ENCODE measurements around the gene WIPF3. TPM values are rescaled to one million over a fixed set of nuclear protein-coding genes. Genes with fewer than 3 reads are reported as not detected.

WIPF3 gene
- total and polyA plus RNA-seq, 7 experiments from 2014 or later, result 0.08 TPM; not detected in 6

DNA sequence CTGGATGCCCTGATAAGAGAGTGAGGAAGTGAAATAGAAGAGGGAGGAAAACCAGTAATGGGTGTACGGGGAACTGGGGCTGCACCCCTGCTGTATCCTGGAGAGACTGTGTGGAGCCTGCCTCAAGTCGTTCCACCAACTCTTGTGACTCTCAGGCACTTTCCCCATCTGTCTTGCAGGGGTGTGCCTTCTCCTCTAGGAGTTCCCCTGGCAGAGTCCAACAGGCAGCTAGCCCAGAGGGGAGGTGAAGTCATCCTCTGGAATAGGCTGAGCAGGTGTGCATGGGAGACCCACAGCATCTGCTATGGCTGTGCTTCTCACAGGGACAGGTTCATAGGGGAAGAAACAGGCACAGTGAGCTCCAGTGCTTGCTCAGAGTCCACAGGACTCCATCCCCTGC lies 46.8 kb downstream of the WIPF3 start:
- DNase-seq (no peak), ATAC-seq (no peak)
- intact Hi-C loops (cut with micrococcal nuclease), result no loop called here
- Mint-ChIP-seq H3K4me1 (no peaks in the 10 kb centered on the region), H3K36me3 (no peaks in the 10 kb centered on the region), H3K4me3 (no peak overlapping the region), H3K9me3 (peaks cover 0 to 1% (median 0%) of the 10 kb centered on the region in 11 donors), H3K27me3 (peaks cover 0 to 14% (median 10%) of the 10 kb centered on the region in 5 donors), H3K27ac (no peak overlapping the region)
- no peak overlapping the region for H3K4me3 ChIP-seq (ENCODE audit: low read length)
- no peak overlapping the region for H3K27ac ChIP-seq (ENCODE audit: low read depth, low read length)
- no peaks in the 10 kb centered on the region for H3K9me3 ChIP-seq (ENCODE audit: control insufficient read depth in 2 of 3, low read length in 3 of 3)
- no peaks in the 10 kb centered on the region for H3K36me3 ChIP-seq (ENCODE audit: control insufficient read depth in 2 of 3, insufficient read depth in 3 of 3, low read length in 3 of 3)
- ChIA-PET POLR2A (no interaction called here), CTCF (no interaction called here)
- H3K27me3 ChIP-seq (ENCODE audit: control insufficient read depth in 2 of 2, insufficient read depth in 2 of 2, low read length in 2 of 2), result no peaks in the 10 kb centered on the region
- no peaks in the 10 kb centered on the region for H3K4me1 ChIP-seq (ENCODE audit: control insufficient read depth in 2 of 2, insufficient read depth in 2 of 2, low read length in 2 of 2)

DNA sequence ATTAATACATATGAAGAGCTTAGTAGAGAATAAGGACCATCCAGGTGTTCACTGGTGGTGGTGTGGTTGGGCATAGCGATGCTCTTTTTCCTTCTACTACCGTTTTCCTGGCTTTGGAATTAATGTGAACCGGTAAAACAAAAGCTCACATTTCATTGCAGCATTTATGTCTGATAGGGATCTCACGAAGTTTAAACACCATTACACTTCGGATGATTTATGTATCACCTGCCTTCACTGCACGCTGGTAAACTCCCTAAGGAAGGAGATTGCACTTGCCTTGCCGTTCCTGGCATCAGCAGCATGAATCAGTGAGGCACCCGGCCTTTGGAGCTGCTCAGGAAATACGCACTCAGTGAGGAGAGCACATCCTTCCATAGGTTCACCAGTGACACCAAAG lies 47.5 kb downstream of the WIPF3 start:
- Histone ChIP-seq H3K4me3 (ENCODE audit: low read length) (no peak overlapping the region), H3K36me3 (ENCODE audit: control insufficient read depth in 2 of 3, insufficient read depth in 3 of 3, low read length in 3 of 3) (no peaks in the 10 kb centered on the region), H3K27me3 (ENCODE audit: control insufficient read depth in 2 of 2, insufficient read depth in 2 of 2, low read length in 2 of 2) (no peaks in the 10 kb centered on the region), H3K9me3 (ENCODE audit: control insufficient read depth in 2 of 3, low read length in 3 of 3) (no peaks in the 10 kb centered on the region), H3K27ac (ENCODE audit: low read depth, low read length) (no peak overlapping the region), H3K4me1 (ENCODE audit: control insufficient read depth in 2 of 2, insufficient read depth in 2 of 2, low read length in 2 of 2) (no peaks in the 10 kb centered on the region)
- intact Hi-C loops (cut with micrococcal nuclease), result no loop called here
- ChIA-PET CTCF (interaction anchor here (0.6 kb wide), 1 partner anchor 235 kb away, joined by 3 read pairs; no protein-coding TSS in a partner anchor), POLR2A (no interaction called here)
- H3K27ac Mint-ChIP-seq, result no peak overlapping the region
- peaks cover 0 to 15% (median 10%) of the 10 kb centered on the region in 5 donors for H3K27me3 Mint-ChIP-seq
- DNase-seq (no peak), ATAC-seq (no peak)
- no peaks in the 10 kb centered on the region for H3K9me3 Mint-ChIP-seq
- no peaks in the 10 kb centered on the region for H3K36me3 Mint-ChIP-seq
- H3K4me3 Mint-ChIP-seq, result no peak overlapping the region
- H3K4me1 Mint-ChIP-seq, result no peaks in the 10 kb centered on the region

GRCh38 chr7:29854257-29854938 lies 48.1 kb downstream of the WIPF3 start:
- no peaks in the 10 kb centered on the region for H3K9me3 ChIP-seq (ENCODE audit: control insufficient read depth in 2 of 3, low read length in 3 of 3)
- H3K27ac ChIP-seq (ENCODE audit: low read depth, low read length), result no peak overlapping the region
- no peaks in the 10 kb centered on the region for H3K4me1 ChIP-seq (ENCODE audit: control insufficient read depth in 2 of 2, insufficient read depth in 2 of 2, low read length in 2 of 2)
- Mint-ChIP-seq H3K4me3 (no peak overlapping the region), H3K27me3 (peaks cover 0 to 18% (median 10%) of the 10 kb centered on the region in 5 donors), H3K27ac (no peak overlapping the region), H3K36me3 (no peaks in the 10 kb centered on the region), H3K4me1 (no peaks in the 10 kb centered on the region), H3K9me3 (no peaks in the 10 kb centered on the region)
- no peaks in the 10 kb centered on the region for H3K36me3 ChIP-seq (ENCODE audit: control insufficient read depth in 2 of 3, insufficient read depth in 3 of 3, low read length in 3 of 3)
- POLR2A ChIA-PET, result no interaction called here
- H3K27me3 ChIP-seq (ENCODE audit: control insufficient read depth in 2 of 2, insufficient read depth in 2 of 2, low read length in 2 of 2), result no peaks in the 10 kb centered on the region
- DNase-seq (no peak), ATAC-seq (no peak)
- CTCF ChIA-PET, result interaction anchor here (0.6 kb wide), 1 partner anchor 234 kb away, joined by 3 read pairs; no protein-coding TSS in a partner anchor
- intact Hi-C loops (cut with micrococcal nuclease), result no loop called here
- H3K4me3 ChIP-seq (ENCODE audit: low read length), result no peak overlapping the region

- intact Hi-C loops (cut with micrococcal nuclease), result no loop called here
- no peaks in the 10 kb centered on the region for H3K9me3 ChIP-seq (ENCODE audit: control insufficient read depth in 2 of 3, low read length in 3 of 3)
- Mint-ChIP-seq H3K4me1 (no peaks in the 10 kb centered on the region), H3K4me3 (no peak overlapping the region), H3K27me3 (peaks cover 0 to 17% (median 10%) of the 10 kb centered on the region in 5 donors), H3K36me3 (no peaks in the 10 kb centered on the region), H3K27ac (no peak overlapping the region), H3K9me3 (peaks cover 0 to 1% (median 0%) of the 10 kb centered on the region in 11 donors)
- H3K4me1 ChIP-seq (ENCODE audit: control insufficient read depth in 2 of 2, insufficient read depth in 2 of 2, low read length in 2 of 2), result no peaks in the 10 kb centered on the region
- ChIA-PET CTCF (no interaction called here), POLR2A (no interaction called here)
- no peak overlapping the region for H3K4me3 ChIP-seq (ENCODE audit: low read length)
- H3K27me3 ChIP-seq (ENCODE audit: control insufficient read depth in 2 of 2, insufficient read depth in 2 of 2, low read length in 2 of 2), result peaks cover 0 to 3% of the 10 kb centered on the region in 2 donors
- H3K27ac ChIP-seq (ENCODE audit: low read depth, low read length), result no peak overlapping the region
- ATAC-seq, result no peak
- no peaks in the 10 kb centered on the region for H3K36me3 ChIP-seq (ENCODE audit: control insufficient read depth in 2 of 3, insufficient read depth in 3 of 3, low read length in 3 of 3)
- no peak for DNase-seq
These were observed 51.3 kb downstream of the WIPF3 start for GRCh38 chr7:29857654-29858053.

GRCh38 chr7:29858191-29858951 lies 52.1 kb downstream of the WIPF3 start:
- ChIA-PET CTCF (no interaction called here), POLR2A (no interaction called here)
- H3K36me3 Mint-ChIP-seq, result no peaks in the 10 kb centered on the region
- H3K4me1 Mint-ChIP-seq, result no peaks in the 10 kb centered on the region
- H3K36me3 ChIP-seq (ENCODE audit: control insufficient read depth in 2 of 3, insufficient read depth in 3 of 3, low read length in 3 of 3), result no peaks in the 10 kb centered on the region
- ATAC-seq, result no peak
- H3K27ac Mint-ChIP-seq, result no peak overlapping the region
- DNase-seq, result no peak
- H3K9me3 Mint-ChIP-seq, result peaks cover 0 to 1% (median 0%) of the 10 kb centered on the region in 11 donors
- no peak overlapping the region for H3K4me3 Mint-ChIP-seq
- H3K4me1 ChIP-seq (ENCODE audit: control insufficient read depth in 2 of 2, insufficient read depth in 2 of 2, low read length in 2 of 2), result no peaks in the 10 kb centered on the region
- H3K27me3 Mint-ChIP-seq, result peaks cover 0 to 14% (median 10%) of the 10 kb centered on the region in 5 donors
- intact Hi-C loops (cut with micrococcal nuclease), result no loop called here
- no peak overlapping the region for H3K4me3 ChIP-seq (ENCODE audit: low read length)
- no peaks in the 10 kb centered on the region for H3K9me3 ChIP-seq (ENCODE audit: control insufficient read depth in 2 of 3, low read length in 3 of 3)
- peaks cover 0 to 3% of the 10 kb centered on the region in 2 donors for H3K27me3 ChIP-seq (ENCODE audit: control insufficient read depth in 2 of 2, insufficient read depth in 2 of 2, low read length in 2 of 2)
- no peak overlapping the region for H3K27ac ChIP-seq (ENCODE audit: low read depth, low read length)

- no peaks in the 10 kb centered on the region for H3K36me3 ChIP-seq (ENCODE audit: control insufficient read depth in 2 of 3, insufficient read depth in 3 of 3, low read length in 3 of 3)
- Mint-ChIP-seq H3K4me3 (no peak overlapping the region), H3K27ac (no peak overlapping the region), H3K27me3 (peaks cover 0 to 16% (median 10%) of the 10 kb centered on the region in 5 donors), H3K9me3 (peaks cover 0 to 1% (median 0%) of the 10 kb centered on the region in 11 donors), H3K4me1 (no peaks in the 10 kb centered on the region), H3K36me3 (no peaks in the 10 kb centered on the region)
- POLR2A ChIA-PET, result no interaction called here
- intact Hi-C loops (cut with micrococcal nuclease), result no loop called here
- ATAC-seq (no peak), DNase-seq (no peak)
- CTCF ChIA-PET, result no interaction called here
- no peak overlapping the region for H3K27ac ChIP-seq (ENCODE audit: low read depth, low read length)
- no peaks in the 10 kb centered on the region for H3K4me1 ChIP-seq (ENCODE audit: control insufficient read depth in 2 of 2, insufficient read depth in 2 of 2, low read length in 2 of 2)
- no peaks in the 10 kb centered on the region for H3K9me3 ChIP-seq (ENCODE audit: control insufficient read depth in 2 of 3, low read length in 3 of 3)
- H3K4me3 ChIP-seq (ENCODE audit: low read length), result no peak overlapping the region
- peaks cover 0 to 3% of the 10 kb centered on the region in 2 donors for H3K27me3 ChIP-seq (ENCODE audit: control insufficient read depth in 2 of 2, insufficient read depth in 2 of 2, low read length in 2 of 2)
These were observed 52.8 kb downstream of the WIPF3 start for GRCh38 chr7:29859104-29859503.

Measured in naive thymus-derived CD4-positive, alpha-beta T cell (primary cell).